IMR-90 (cell line): Measurements from ENCODE around the gene RXFP4. TPM values are rescaled to one million over a fixed set of nuclear protein-coding genes. Genes with fewer than 3 reads are reported as not detected.

Source experiments
- ATAC-seq: fragments of 200-7000 bp; cut with Tn5 transposase; 2 replicates; pipeline ENCODE4 v1.9.1; 2020; ENCODE audit warnings: low read depth, mild to moderate bottlenecking, moderate library complexity
- BruUV-seq: library from RNA; stranded (reverse); fragments of 400-500 nt; replicated peaks from 2 replicates; lab custom pipeline; 2021; lab: Mats Ljungman, UMichigan
- CTCF ChIA-PET: fragments of 300-600 bp; formaldehyde crosslinking; extraction: SDS; loops from one replicate; lab custom pipeline; 2021; ENCODE audit warnings: antibody characterized with exemption; lab: Yijun Ruan, JAX
- POLR2A ChIA-PET: fragments of 300-600 bp; sonication (Branson Sonifier 250); formaldehyde crosslinking; loops from one replicate; lab custom pipeline; 2022; ENCODE audit warnings: antibody characterized with exemption; ENCODE audit not compliant: unreplicated experiment; lab: Charles Lee
- DNase-seq: peaks from one replicate; pipeline ENCODE4 v3.0.0; 2013
- H2AFZ ChIP-seq: replicated peaks from 2 replicates; pipeline ENCODE3; 2013; ENCODE audit warnings: low read length, mild to moderate bottlenecking; ENCODE audit not compliant: poor library complexity
- H2AK5ac ChIP-seq: 2 replicates; pipeline ENCODE4 v1.6.1; 2013; ENCODE audit warnings: low read depth, low read length, inconsistent platforms
- H2AK9ac ChIP-seq: replicated peaks from 2 replicates; pipeline ENCODE3; 2013; ENCODE audit warnings: mild to moderate bottlenecking, low read depth, low read length, moderate library complexity; ENCODE audit not compliant: poor library complexity
- H2BK120ac ChIP-seq: 2 replicates; pipeline ENCODE4 v1.6.1; 2013; ENCODE audit warnings: low read depth, low read length, inconsistent platforms
- H2BK15ac ChIP-seq: 3 replicates; pipeline ENCODE4 v1.6.1; 2013; ENCODE audit warnings: low read depth, low read length, inconsistent platforms
- H2BK20ac ChIP-seq: 2 replicates; pipeline ENCODE4 v1.6.1; 2013; ENCODE audit warnings: low read depth, mild to moderate bottlenecking, inconsistent platforms, low read length, moderate library complexity
- H2BK5ac ChIP-seq: 2 replicates; pipeline ENCODE4 v1.6.1; 2013; ENCODE audit warnings: mild to moderate bottlenecking, low read depth, low read length, inconsistent platforms; ENCODE audit not compliant: poor library complexity, severe bottlenecking
- H3K14ac ChIP-seq: replicated peaks from 2 replicates; pipeline ENCODE4 v1.6.1; 2013; ENCODE audit warnings: low read depth, low read length, inconsistent platforms
- H3K18ac ChIP-seq: 2 replicates; pipeline ENCODE4 v1.6.1; 2013; ENCODE audit warnings: low read depth, low read length, control low read depth
- H3K23ac ChIP-seq: 2 replicates; pipeline ENCODE4 v1.6.1; 2013; ENCODE audit warnings: low read depth, low read length, inconsistent platforms
- H3K27ac ChIP-seq: 2 replicates; pipeline ENCODE4 v1.5.1; 2013; ENCODE audit warnings: mild to moderate bottlenecking, control low read depth, low read length; ENCODE audit not compliant: insufficient read depth
- H3K27me3 ChIP-seq: 2 replicates; pipeline ENCODE4 v1.6.1; 2013; ENCODE audit warnings: low read length; ENCODE audit not compliant: control insufficient read depth, insufficient read depth
- H3K36me3 ChIP-seq: 2 replicates; pipeline ENCODE4 v1.6.1; 2013; ENCODE audit warnings: low read length, mixed read lengths; ENCODE audit not compliant: control insufficient read depth, insufficient read depth
- H3K4ac ChIP-seq: 2 replicates; pipeline ENCODE4 v1.6.1; 2013; ENCODE audit warnings: low read depth, low read length, inconsistent platforms
- H3K4me1 ChIP-seq: 2 replicates; pipeline ENCODE4 v1.6.1; 2013; ENCODE audit warnings: low read length, mixed read lengths; ENCODE audit not compliant: control insufficient read depth, insufficient read depth
- H3K4me2 ChIP-seq: 2 replicates; pipeline ENCODE4 v1.6.1; 2013; ENCODE audit warnings: low read depth, mild to moderate bottlenecking, control low read depth, low read length, moderate library complexity
- H3K4me3 ChIP-seq: 2 replicates; pipeline ENCODE4 v1.5.1; 2013; ENCODE audit warnings: low read depth, mild to moderate bottlenecking, control low read depth, low read length, moderate library complexity; ENCODE audit not compliant: insufficient read depth
- H3K56ac ChIP-seq: 2 replicates; pipeline ENCODE4 v1.6.1; 2013; ENCODE audit warnings: low read length, inconsistent platforms; ENCODE audit not compliant: insufficient read depth; ENCODE audit errors: extremely low read depth
- H3K79me1 ChIP-seq, 2 experiments: 2 replicates each; pipeline ENCODE4 v1.6.1; 2013; ENCODE audit warnings: low read length in 2 of 2, inconsistent platforms in 1 of 2, low read depth in 1 of 2
- H3K9ac ChIP-seq: 2 replicates; pipeline ENCODE4 v1.6.1; 2013; ENCODE audit warnings: low read depth, low read length, control low read depth
- H3K9me1 ChIP-seq: 2 replicates; pipeline ENCODE4 v1.6.1; 2013; ENCODE audit warnings: low read length, inconsistent platforms; ENCODE audit not compliant: insufficient read depth
- H3K9me3 ChIP-seq: 2 replicates; pipeline ENCODE4 v1.6.1; 2013; ENCODE audit warnings: low read length; ENCODE audit not compliant: control insufficient read depth, insufficient read depth
- H4K20me1 ChIP-seq: 2 replicates; pipeline ENCODE4 v1.6.1; 2013; ENCODE audit warnings: low read length, inconsistent platforms; ENCODE audit not compliant: insufficient read depth
- H4K5ac ChIP-seq: 2 replicates; pipeline ENCODE4 v1.6.1; 2013; ENCODE audit warnings: mild to moderate bottlenecking, low read depth, low read length, control low read depth
- H4K8ac ChIP-seq, 2 experiments: 2 replicates each; pipeline ENCODE4 v1.6.1; 2013; ENCODE audit warnings: low read depth in 2 of 2, low read length in 2 of 2, control low read depth in 1 of 2, inconsistent platforms in 1 of 2
- H4K91ac ChIP-seq: 2 replicates; pipeline ENCODE4 v1.6.1; 2013; ENCODE audit warnings: low read depth, low read length, inconsistent platforms; ENCODE audit not compliant: insufficient read depth
- BHLHE40 ChIP-seq: fragments of 150-350 bp; IDR thresholded peaks from 2 replicates; pipeline ENCODE4 v1.6.1; 2016; ENCODE audit warnings: mild to moderate bottlenecking, low read depth, low read length
- CEBPB ChIP-seq: IDR thresholded peaks from 2 replicates; pipeline ENCODE4 v1.6.1; 2012; ENCODE audit warnings: low read depth, low read length, improper control_type of control experiment
- CHD1 ChIP-seq: IDR thresholded peaks from 2 replicates; pipeline ENCODE4 v1.6.1; 2012; ENCODE audit warnings: low read depth, low read length, improper control_type of control experiment
- CTCF ChIP-seq: conservative IDR thresholded peaks from 2 replicates; pipeline ENCODE4 v1.5.1; 2012; ENCODE audit warnings: mild to moderate bottlenecking, low read depth, low read length, improper control_type of control experiment
- ELK1 ChIP-seq: fragments of 150-350 bp; IDR thresholded peaks from 2 replicates; pipeline ENCODE4 v1.6.1; 2016; ENCODE audit warnings: low read depth, mild to moderate bottlenecking, low read length, moderate library complexity, borderline replicate concordance
- FOS ChIP-seq: fragments of 150-350 bp; IDR thresholded peaks from 2 replicates; pipeline ENCODE4 v1.6.1; 2016; ENCODE audit warnings: low read depth, low read length
- MAFK ChIP-seq: IDR thresholded peaks from 2 replicates; pipeline ENCODE4 v1.6.1; 2012; ENCODE audit warnings: low read depth, low read length, improper control_type of control experiment
- MAZ ChIP-seq: IDR thresholded peaks from 2 replicates; pipeline ENCODE4 v1.6.1; 2012; ENCODE audit warnings: low read depth, mild to moderate bottlenecking, low read length, improper control_type of control experiment, moderate library complexity, borderline replicate concordance
- MXI1 ChIP-seq: IDR thresholded peaks from 2 replicates; pipeline ENCODE4 v1.6.1; 2012; ENCODE audit warnings: low read depth, mild to moderate bottlenecking, low read length, moderate library complexity, borderline replicate concordance
- NFE2L2 ChIP-seq: fragments of 150-350 bp; IDR thresholded peaks from 2 replicates; pipeline ENCODE4 v1.6.1; 2016; ENCODE audit warnings: low read depth, mild to moderate bottlenecking, low read length
- POLR2A ChIP-seq: IDR thresholded peaks from 2 replicates; pipeline ENCODE4 v1.6.1; 2012; ENCODE audit warnings: mild to moderate bottlenecking, low read depth, low read length
- RAD21 ChIP-seq: IDR thresholded peaks from 2 replicates; pipeline ENCODE4 v1.6.1; 2012; ENCODE audit warnings: low read length, improper control_type of control experiment
- RCOR1 ChIP-seq: IDR thresholded peaks from 2 replicates; pipeline ENCODE4 v1.6.1; 2012; ENCODE audit warnings: mild to moderate bottlenecking, low read length, improper control_type of control experiment; ENCODE audit not compliant: insufficient replicate concordance
- RFX5 ChIP-seq: IDR thresholded peaks from 2 replicates; pipeline ENCODE4 v1.8.0; 2012; ENCODE audit warnings: low read depth, mild to moderate bottlenecking, low read length, moderate library complexity
- SMC3 ChIP-seq: fragments of 150-350 bp; IDR thresholded peaks from 2 replicates; pipeline ENCODE4 v1.6.1; 2016; ENCODE audit warnings: low read depth, mild to moderate bottlenecking, antibody characterized with exemption, low read length, moderate library complexity
- WGBS, 2 experiments: methylation state at CpG; one replicate each; pipeline versions ENCODE4 v1.1.5 to v1.1.7; 2013; ENCODE audit warnings: missing lambda C conversion rate in 2 of 2; ENCODE audit not compliant: insufficient read length in 1 of 2; ENCODE audit errors: extremely low coverage in 2 of 2; 5-methylcytosine and 5-hydroxymethylcytosine counted together
- dilution Hi-C: fragments of 300-500 bp; cut with HindIII; formaldehyde crosslinking; loops from one replicate; pipeline ENCODE4 v1.14.3; 2018; ENCODE audit warnings: low sequenced_read_pairs; ENCODE audit not compliant: unreplicated experiment
- in situ Hi-C: fragments of 300-500 bp; cut with MboI; formaldehyde crosslinking; loops from 3 replicates; pipeline ENCODE4 v1.14.3; 2019; ENCODE audit warnings: low sequenced_read_pairs, inconsistent platforms, mixed read lengths
- intact Hi-C: fragments of 100-400 bp; cut with micrococcal nuclease; formaldehyde crosslinking; loops from 2 replicates; pipeline ENCODE4 v1.10.0; 2022
- polyA plus RNA-seq, 3 experiments: library from polyadenylated mRNA; depleted of rRNA; stranded (reverse); fragments of >200 nt; gene quantifications; 2 replicates each; pipeline ENCODE4 v1.2.3, GENCODE V29; 2012; ENCODE audit warnings: low replicate concordance in 1 of 3
- total RNA-seq: library from RNA; depleted of rRNA; stranded (reverse); fragments of >200 nt; gene quantifications from 2 replicates; pipeline ENCODE4 v1.2.3, GENCODE V29; 2012
- TF ChIP-seq, protein P1 (sequence below): fragments of 150-350 bp; IDR thresholded peaks from 2 replicates; pipeline ENCODE4 v1.6.1; 2017; ENCODE audit warnings: mild to moderate bottlenecking, antibody characterized with exemption, low read length, low read depth

RXFP4 gene
- total and polyA plus RNA-seq, 2 of the 4 experiments (the other 2 are of a cell fraction) = not detected

- H3K9me1 ChIP-seq = peaks cover 26% of the 10 kb centered on the region
- ChIA-PET CTCF (interaction anchor here (0.5 kb wide), 1 partner anchor 16 kb away, joined by 4 read pairs; no protein-coding TSS in a partner anchor), POLR2A (no interaction called here)
- no peak overlapping the region for H3K4me2 ChIP-seq
- H3K23ac ChIP-seq = peak overlapping the region; percentile 93; the same call in 1 of the 2 replicates
- H2BK120ac ChIP-seq = peak overlapping the region; percentile 98
- peak overlapping the region; percentile 99 for H2BK20ac ChIP-seq
- no peak for TF ChIP-seq CHD1
- TF ChIP-seq POLR2A = no peak
- TF ChIP-seq SMC3 = no peak
- TF ChIP-seq NFE2L2 = no peak
- no peak for TF ChIP-seq RAD21
- TF ChIP-seq FOS = no peak
- TF ChIP-seq BHLHE40 = no peak
- no peak for TF ChIP-seq MAFK
- TF ChIP-seq CEBPB = no peak
- TF ChIP-seq MXI1 = no peak
- TF ChIP-seq, protein P1, sequence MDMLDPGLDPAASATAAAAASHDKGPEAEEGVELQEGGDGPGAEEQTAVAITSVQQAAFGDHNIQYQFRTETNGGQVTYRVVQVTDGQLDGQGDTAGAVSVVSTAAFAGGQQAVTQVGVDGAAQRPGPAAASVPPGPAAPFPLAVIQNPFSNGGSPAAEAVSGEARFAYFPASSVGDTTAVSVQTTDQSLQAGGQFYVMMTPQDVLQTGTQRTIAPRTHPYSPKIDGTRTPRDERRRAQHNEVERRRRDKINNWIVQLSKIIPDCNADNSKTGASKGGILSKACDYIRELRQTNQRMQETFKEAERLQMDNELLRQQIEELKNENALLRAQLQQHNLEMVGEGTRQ = no peak
- no peak for TF ChIP-seq CTCF
- TF ChIP-seq MAZ = no peak
- no peak for TF ChIP-seq ELK1
- TF ChIP-seq RCOR1 = no peak
- no peak for TF ChIP-seq RFX5
- peak overlapping the region; percentile 64; the same call in 1 of the 2 replicates for H3K56ac ChIP-seq
- no peaks in the 10 kb centered on the region; the same call in 1 of the 2 replicates for H4K20me1 ChIP-seq
- H4K91ac ChIP-seq = peak overlapping the region; percentile 94
- peak overlapping the region; percentile 40 for H2BK5ac ChIP-seq
- peak overlapping the region; percentile 91 for H3K14ac ChIP-seq
- peak overlapping the region; percentile 55 for H2AK9ac ChIP-seq
- no peaks in the 10 kb centered on the region for H3K36me3 ChIP-seq
- peak overlapping the region; percentile 84; the same call in 1 of the 2 replicates for H3K27ac ChIP-seq
- no peak overlapping the region for H3K4me3 ChIP-seq
- H2AFZ ChIP-seq = no peak overlapping the region
- peaks cover 10 to 50% of the 10 kb centered on the region in 2 experiments; a peak in 3 of 4 replicates for H3K79me1 ChIP-seq
- no peaks in the 10 kb centered on the region for H3K9me3 ChIP-seq
- intact Hi-C loops (no loop called here), dilution Hi-C loops (no loop called here), in situ Hi-C loops (no loop called here)
- peak overlapping the region; percentile 95; the same call in 1 of the 2 replicates for H2AK5ac ChIP-seq
- DNase-seq = no peak
- no peaks in the 10 kb centered on the region for H3K27me3 ChIP-seq
- H2BK15ac ChIP-seq = peak overlapping the region; percentile 78; the same call in 2 of the 3 replicates
- BruUV-seq = no TSS peak
- H3K18ac ChIP-seq = peak overlapping the region; percentile 49; the same call in 1 of the 2 replicates
- WGBS, 2 experiments = 80% methylated on average over 2 of the region's 7 CpGs; no CpG with 5 or more reads in 1 of the 2 experiments
- peaks cover 43% of the 10 kb centered on the region for H3K4me1 ChIP-seq
- peak overlapping the region; percentile 51; the same call in 1 of the 2 replicates for H4K5ac ChIP-seq
- ATAC-seq = no peak
- peak overlapping the region; percentile 94 for H3K4ac ChIP-seq
- peak overlapping the region; percentile 21 to 90; a peak in 3 of 4 replicates for H4K8ac ChIP-seq
- H3K9ac ChIP-seq = no peak overlapping the region
These were observed 42.9 kb downstream of the RXFP4 start for GRCh38 chr1:155984341-155984740.
